HepG2 (cell line): ENCODE results near the gene ERCC2. TPM values are rescaled to one million over a fixed set of nuclear protein-coding genes. Genes with fewer than 3 reads are reported as not detected.

Experiments
- ATAC-seq: fragments of 200-7000 bp; cut with Tn5 transposase; 3 replicates; pipeline ENCODE4 v1.9.1; 2020; ENCODE audit warnings: mild to moderate bottlenecking, moderate library complexity
- BruUV-seq: library from RNA; stranded (reverse); fragments of 400-500 nt; replicated peaks from 2 replicates; lab custom pipeline; 2021; lab: Mats Ljungman, UMichigan
- CTCF ChIA-PET: fragments of 300-600 bp; formaldehyde crosslinking; extraction: SDS; loops from one replicate; lab custom pipeline; 2021; ENCODE audit warnings: low total read pairs, inconsistent platforms, low intra/inter-chr PET ratio; lab: Yijun Ruan, JAX
- POLR2A ChIA-PET: fragments of 350-600 bp; sonication (Branson Sonifier 250); formaldehyde crosslinking; loops from one replicate; lab custom pipeline; 2020; ENCODE audit warnings: antibody characterized with exemption, inconsistent platforms; lab: Yijun Ruan, JAX
- DNase-seq: peaks from one replicate; pipeline ENCODE4 v3.0.0-alpha.2; 2015; ENCODE audit warnings: low spot score
- FAIRE-seq: peaks from 3 replicates; lab custom pipeline; 2011; peaks lifted over from hg19 to GRCh38; lab: Jason Lieb, UNC
- H2AFZ ChIP-seq: one replicate; pipeline ENCODE4 v1.6.1; 2011; ENCODE audit warnings: low read length, inconsistent platforms
- H3K27ac ChIP-seq: fragments of 300-600 bp; 3 replicates; pipeline ENCODE4 v1.8.0; 2011; ENCODE audit warnings: mixed run types, mild to moderate bottlenecking, mixed read lengths, low read length, inconsistent platforms; ENCODE audit not compliant: insufficient read depth; ENCODE audit errors: extremely low read length
- H3K27me3 ChIP-seq, 2 experiments: fragments of 200-600 bp in 1 of 2; 2 replicates in 1 of 2; 3 replicates in 1 of 2; pipeline versions ENCODE4 v1.6.0 to v1.8.0; 2011; ENCODE audit warnings: low read length in 2 of 2, mild to moderate bottlenecking in 2 of 2, moderate library complexity in 2 of 2, inconsistent platforms in 1 of 2; ENCODE audit not compliant: insufficient read depth in 2 of 2, control insufficient read depth in 1 of 2
- H3K36me3 ChIP-seq, 2 experiments: fragments of 200-600 bp in 1 of 2; replicated peaks in 1 of 2; 2 replicates in 1 of 2; 3 replicates in 1 of 2; pipeline versions ENCODE4 v1.5.1 to v1.8.0; 2011; ENCODE audit warnings: low read length in 2 of 2, inconsistent platforms in 1 of 2; ENCODE audit not compliant: insufficient read depth in 2 of 2, control insufficient read depth in 1 of 2
- H3K4me1 ChIP-seq: 2 replicates; pipeline ENCODE4 v1.5.1; 2012; ENCODE audit warnings: low read length, inconsistent platforms; ENCODE audit not compliant: insufficient read depth
- H3K4me2 ChIP-seq: 2 replicates; pipeline ENCODE4 v1.6.0; 2011; ENCODE audit warnings: low read depth, low read length, inconsistent platforms
- H3K4me3 ChIP-seq, 3 experiments: fragments of 200-600 bp in 1 of 3; sonication (generic), shearing (Covaris generic) in 1 of 3; replicated peaks in 1 of 3; 2 replicates each; pipeline ENCODE4 v1.5.1; 2011 to 2016; ENCODE audit warnings: low read length in 3 of 3, inconsistent platforms in 2 of 3, low read depth in 2 of 3, mild to moderate bottlenecking in 2 of 3, control low read depth in 1 of 3, mixed read lengths in 1 of 3; ENCODE audit not compliant: insufficient read depth in 1 of 3
- H3K79me2 ChIP-seq: one replicate; pipeline ENCODE4 v1.6.1; 2011; ENCODE audit warnings: low read length, inconsistent platforms; ENCODE audit not compliant: insufficient read depth
- H3K9ac ChIP-seq: 2 replicates; pipeline ENCODE4 v1.6.0; 2011; ENCODE audit warnings: mild to moderate bottlenecking, low read depth, low read length, inconsistent platforms; ENCODE audit not compliant: insufficient read depth
- H3K9me3 ChIP-seq: 2 replicates; pipeline ENCODE4 v1.5.1; 2012; ENCODE audit warnings: mild to moderate bottlenecking, low read length
- H4K20me1 ChIP-seq: 2 replicates; pipeline ENCODE4 v1.6.0; 2011; ENCODE audit warnings: inconsistent platforms, mild to moderate bottlenecking, low read length, moderate library complexity; ENCODE audit not compliant: insufficient read depth
- ELF1 ChIP-seq: sonication (generic); formaldehyde crosslinking; IDR thresholded peaks from 2 replicates; pipeline ENCODE4 v1.4.0; 2020; ENCODE audit warnings: missing genetic modification reagents
- NFYB ChIP-seq: sonication (generic); formaldehyde crosslinking; IDR thresholded peaks from 2 replicates; pipeline ENCODE4 v1.4.0; 2020; ENCODE audit warnings: missing genetic modification reagents
- NFYC ChIP-seq: IDR thresholded peaks from 2 replicates; pipeline ENCODE4 v1.6.1; 2016; ENCODE audit warnings: missing genetic modification reagents, missing compliant biosample characterization
- POGZ ChIP-seq: sonication (generic); formaldehyde crosslinking; IDR thresholded peaks from 2 replicates; pipeline ENCODE4 v1.4.0; 2020; ENCODE audit warnings: mild to moderate bottlenecking, missing genetic modification reagents
- SAFB2 ChIP-seq: sonication (generic); formaldehyde crosslinking; IDR thresholded peaks from 2 replicates; pipeline ENCODE4 v1.5.1; 2020; ENCODE audit warnings: missing genetic modification reagents, low read depth, mild to moderate bottlenecking, borderline replicate concordance
- ZFP36 ChIP-seq: fragments of 150-350 bp; IDR thresholded peaks from 2 replicates; pipeline ENCODE4 v1.6.1; 2018; ENCODE audit warnings: borderline replicate concordance, low read length, low read depth; ENCODE audit not compliant: partially characterized antibody
- ZGPAT ChIP-seq: IDR thresholded peaks from 2 replicates; pipeline ENCODE4 v1.6.1; 2016; ENCODE audit warnings: mild to moderate bottlenecking
- ZMYM3 ChIP-seq: sonication (generic); formaldehyde crosslinking; IDR thresholded peaks from 2 replicates; pipeline ENCODE4 v1.5.1; 2020; ENCODE audit warnings: mild to moderate bottlenecking, missing genetic modification reagents
- ZNF354B ChIP-seq: sonication (generic); formaldehyde crosslinking; IDR thresholded peaks from 2 replicates; pipeline ENCODE4 v1.8.0; 2022; ENCODE audit warnings: mild to moderate bottlenecking, missing genetic modification reagents
- ZNF460 ChIP-seq: sonication (generic); formaldehyde crosslinking; IDR thresholded peaks from 2 replicates; pipeline ENCODE4 v1.5.1; 2020; ENCODE audit warnings: missing genetic modification reagents, mild to moderate bottlenecking, borderline replicate concordance
- ZNF768 ChIP-seq: sonication (generic); formaldehyde crosslinking; IDR thresholded peaks from 2 replicates; pipeline ENCODE4 v1.4.0; 2020; ENCODE audit warnings: missing genetic modification reagents
- ZNF841 ChIP-seq: sonication (generic); formaldehyde crosslinking; IDR thresholded peaks from 2 replicates; pipeline ENCODE4 v1.8.1; 2023; ENCODE audit warnings: missing genetic modification reagents, borderline replicate concordance
- ZNF891 ChIP-seq: sonication (generic); formaldehyde crosslinking; IDR thresholded peaks from 2 replicates; pipeline ENCODE4 v1.5.0; 2020; ENCODE audit warnings: mild to moderate bottlenecking, missing genetic modification reagents
- WGBS: methylation state at CpG from one replicate; pipeline ENCODE4 v1.1.6; 2017; ENCODE audit warnings: low lambda C conversion rate; 5-methylcytosine and 5-hydroxymethylcytosine counted together
- in situ Hi-C: cut with HindIII; loops from 2 replicates; pipeline ENCODE4 v1.10.0; 2017; ENCODE audit warnings: low pct_unique_long_range_greater_than_20kb; ENCODE audit not compliant: extremely low pct_ligation_motif_present
- intact Hi-C: fragments of 100-400 bp; cut with micrococcal nuclease; formaldehyde crosslinking; loops from one replicate; pipeline ENCODE4 v1.10.0; 2022; ENCODE audit not compliant: unreplicated experiment
- polyA plus RNA-seq, 8 experiments: library from polyadenylated mRNA; depleted of rRNA in 3 of 8; stranded (reverse) in 7 of 8; unstranded in 1 of 8; fragments of >200 nt; fragmentation: Illumina TruSeq in 4 of 8; extraction: Trizol in 4 of 8; gene quantifications; 2 replicates each; pipeline versions ENCODE4 v1.2.1 to v1.2.3, GENCODE V29; 2011 to 2016; ENCODE audit warnings: low read depth in 4 of 8, missing spikeins in 1 of 8, mixed read lengths in 1 of 8; ENCODE audit not compliant: insufficient read depth in 1 of 8
- total RNA-seq, 5 experiments: library from RNA; depleted of rRNA; stranded (reverse); fragments of >200 nt; fragmentation: Illumina TruSeq; extraction: Trizol; gene quantifications; 2 replicates each; pipeline ENCODE4 v1.2.3, GENCODE V29; 2016; ENCODE audit warnings: low read depth in 1 of 5
- TF ChIP-seq, protein P1 (sequence below): sonication (generic); formaldehyde crosslinking; IDR thresholded peaks from 2 replicates; pipeline ENCODE4 v1.4.0; 2020; ENCODE audit warnings: missing genetic modification reagents; ENCODE audit errors: not compliant biosample characterization

ERCC2 gene
- total and polyA plus RNA-seq, 2 of the 13 experiments (the other 11 are each of a cell fraction or from before 2014, with no cell fraction given), result 25.4 to 49.2 TPM

GRCh38 chr19:45331411-45331810, 39.0 kb downstream of the ERCC2 start:
- H3K9ac ChIP-seq, result no peak overlapping the region
- CTCF ChIA-PET, result no interaction called here
- no peak overlapping the region for H3K4me3 ChIP-seq
- H3K4me2 ChIP-seq, result peak overlapping the region; percentile 18; the same call in 1 of the 2 replicates
- no CpG with 5 or more reads among the region's 7 CpGs for WGBS
- POLR2A ChIA-PET, result no interaction called here
- in situ Hi-C loops, result no loop called here
- no peak overlapping the region for H2AFZ ChIP-seq
- H3K27me3 ChIP-seq, result peaks cover 1 to 8% of the 10 kb centered on the region in 2 experiments; a peak in 2 of 5 replicates
- H3K27ac ChIP-seq, result no peak overlapping the region
- ATAC-seq (peak; percentile 63), FAIRE-seq (no peak), DNase-seq (peak; percentile 22)
- TF ChIP-seq ZNF841 (CRISPR knock-in tag) (no peak), NFYB (CRISPR knock-in tag) (peak; percentile 59), NFYC (peak; percentile 51)
- peaks cover 36% of the 10 kb centered on the region for H3K4me1 ChIP-seq
- H3K9me3 ChIP-seq, result no peaks in the 10 kb centered on the region
- no TSS peak for BruUV-seq
- intact Hi-C loops, result no loop called here
- H3K36me3 ChIP-seq, result no peaks in the 10 kb centered on the region
- H4K20me1 ChIP-seq, result no peaks in the 10 kb centered on the region
- no peaks in the 10 kb centered on the region for H3K79me2 ChIP-seq

DNA sequence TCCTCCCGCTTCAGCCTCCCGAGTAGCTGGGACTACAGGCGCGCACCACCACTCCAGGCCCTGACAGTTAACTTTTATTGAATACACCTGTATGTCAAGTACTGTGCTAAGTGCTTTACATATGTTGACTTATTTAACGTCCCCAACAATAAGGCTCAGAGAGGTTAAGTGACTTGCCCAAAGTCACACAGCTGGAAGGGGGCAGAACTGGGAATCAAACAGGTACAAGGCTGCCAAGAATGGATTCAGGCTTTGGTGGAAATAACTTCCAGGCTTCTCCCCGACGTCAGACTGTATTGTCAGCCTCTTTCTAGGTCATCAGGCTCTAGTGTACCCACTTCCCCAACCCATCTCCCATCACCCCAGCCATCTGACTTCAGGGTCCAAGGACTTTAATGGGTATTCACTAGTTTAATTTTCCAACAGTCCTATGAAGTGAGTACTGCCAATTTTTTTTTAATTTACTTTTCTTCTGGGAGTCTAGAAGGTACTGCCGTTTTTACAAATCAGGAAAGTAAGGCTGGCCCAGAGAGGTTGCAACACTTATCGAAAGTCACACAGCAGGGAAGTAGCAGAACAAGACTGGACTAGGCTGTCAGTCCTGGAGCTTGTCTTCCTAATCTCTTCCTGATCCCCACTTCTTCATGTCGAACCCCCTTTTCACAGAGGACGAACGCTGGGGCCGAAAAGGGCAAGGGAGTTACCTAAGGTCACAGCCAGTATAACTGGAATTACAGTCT, 42.8 kb downstream of the ERCC2 start:
- FAIRE-seq, result no peak
- H3K36me3 ChIP-seq, result no peaks in the 10 kb centered on the region
- peaks cover 44% of the 10 kb centered on the region for H3K4me1 ChIP-seq
- intact Hi-C loops (loop anchor here (2.0 kb wide), 1 partner anchor 55 kb away; no protein-coding TSS in a partner anchor), in situ Hi-C loops (no loop called here)
- ATAC-seq, result no peak
- CTCF ChIA-PET, result no interaction called here
- H3K4me2 ChIP-seq, result no peak overlapping the region
- BruUV-seq, result no TSS peak
- H2AFZ ChIP-seq, result no peak overlapping the region
- H3K4me3 ChIP-seq, result no peak overlapping the region
- POLR2A ChIA-PET, result no interaction called here
- 47% methylated on average over 12 of the region's 13 CpGs for WGBS
- DNase-seq, result no peak
- no peak overlapping the region for H3K27ac ChIP-seq
- no peaks in the 10 kb centered on the region for H3K79me2 ChIP-seq
- no peak overlapping the region for H3K9ac ChIP-seq
- H3K9me3 ChIP-seq, result no peaks in the 10 kb centered on the region
- no peaks in the 10 kb centered on the region for H4K20me1 ChIP-seq
- H3K27me3 ChIP-seq, result peaks cover 2 to 30% of the 10 kb centered on the region in 2 experiments; a peak in 3 of 5 replicates
- TF ChIP-seq ZNF354B (CRISPR knock-in tag) (no peak), SAFB2 (CRISPR knock-in tag) (no peak), ZNF460 (CRISPR knock-in tag) (0 out of 2 replicates have a peak, but pooled peaks have one; percentile 27), ZGPAT (CRISPR knock-in tag) (no peak), ZNF768 (CRISPR knock-in tag) (peak; percentile 91), ZMYM3 (CRISPR knock-in tag) (peak; percentile 67), ELF1 (CRISPR knock-in tag) (no peak), POGZ (CRISPR knock-in tag) (no peak), ZFP36 (peak; percentile 28), ZNF891 (no peak)
- TF ChIP-seq, protein P1, sequence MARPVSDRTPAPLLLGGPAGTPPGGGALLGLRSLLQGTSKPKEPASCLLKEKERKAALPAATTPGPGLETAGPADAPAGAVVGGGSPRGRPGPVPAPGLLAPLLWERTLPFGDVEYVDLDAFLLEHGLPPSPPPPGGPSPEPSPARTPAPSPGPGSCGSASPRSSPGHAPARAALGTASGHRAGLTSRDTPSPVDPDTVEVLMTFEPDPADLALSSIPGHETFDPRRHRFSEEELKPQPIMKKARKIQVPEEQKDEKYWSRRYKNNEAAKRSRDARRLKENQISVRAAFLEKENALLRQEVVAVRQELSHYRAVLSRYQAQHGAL, result no peak
